HEK293 (cell line): ENCODE results near the gene CORO6.

Experiments used
- CTCF ChIA-PET: fragments of 350-600 bp; formaldehyde crosslinking; extraction: SDS; loops from one replicate; lab custom pipeline; 2021; ENCODE audit warnings: antibody characterized with exemption; lab: Yijun Ruan, JAX
- POLR2A ChIA-PET: fragments of 300-600 bp; formaldehyde crosslinking; extraction: SDS; loops from one replicate; lab custom pipeline; 2020; ENCODE audit warnings: antibody characterized with exemption, inconsistent platforms; lab: Yijun Ruan, JAX
- H3K27ac ChIP-seq: fragments of 200-500 bp; sonication (Bioruptor generic); 2 replicates; pipeline ENCODE4 v1.5.1; 2014; ENCODE audit warnings: low read depth, low read length, control low read depth, inconsistent platforms; ENCODE audit errors: extremely low read depth
- H3K36me3 ChIP-seq, 2 experiments: fragments of 200-500 bp in 1 of 2; sonication (Bioruptor generic) in 1 of 2; 1 replicate in 1 of 2; 2 replicates in 1 of 2; pipeline ENCODE4 v1.5.1; 2014 to 2017; ENCODE audit warnings: inconsistent platforms in 2 of 2, low read length in 2 of 2; ENCODE audit not compliant: control insufficient read depth in 2 of 2, insufficient read depth in 1 of 2
- H3K4me1 ChIP-seq: fragments of 200-500 bp; sonication (Bioruptor generic); 2 replicates; pipeline ENCODE4 v1.5.1; 2014; ENCODE audit warnings: mild to moderate bottlenecking, low read length, inconsistent platforms; ENCODE audit not compliant: control insufficient read depth, insufficient read depth
- H3K4me3 ChIP-seq: 2 replicates; pipeline ENCODE4 v1.5.1; 2011; ENCODE audit warnings: low read depth, mild to moderate bottlenecking, control low read depth, low read length, moderate library complexity
- H3K9me3 ChIP-seq: fragments of 200-500 bp; sonication (Bioruptor generic); 2 replicates; pipeline ENCODE4 v1.5.1; 2014; ENCODE audit warnings: low read depth, low read length, inconsistent platforms; ENCODE audit not compliant: control insufficient read depth, insufficient read depth
- BCL11A ChIP-seq: fragments of 450-650 bp; formaldehyde crosslinking; IDR thresholded peaks from 2 replicates; pipeline ENCODE4 v1.5.1; 2016; ENCODE audit warnings: low read depth, missing biosample characterization, missing genetic modification characterization
- HOXC10 ChIP-seq: sonication (generic); formaldehyde crosslinking; IDR thresholded peaks from 2 replicates; pipeline ENCODE4 v1.8.1; 2023; ENCODE audit warnings: mild to moderate bottlenecking, missing genetic modification reagents
- PATZ1 ChIP-seq: fragments of 450-650 bp; formaldehyde crosslinking; IDR thresholded peaks from 2 replicates; pipeline ENCODE4 v1.5.1; 2016; ENCODE audit warnings: missing biosample characterization, missing genetic modification characterization
- PRDM4 ChIP-seq: fragments of 450-650 bp; formaldehyde crosslinking; IDR thresholded peaks from 2 replicates; pipeline ENCODE4 v1.5.1; 2017; ENCODE audit warnings: missing biosample characterization, missing genetic modification characterization
- REST ChIP-seq: fragments of 450-650 bp; formaldehyde crosslinking; IDR thresholded peaks from 2 replicates; pipeline ENCODE4 v1.5.1; 2016; ENCODE audit warnings: missing biosample characterization, missing genetic modification characterization
- ZNF16 ChIP-seq: fragments of 450-650 bp; formaldehyde crosslinking; IDR thresholded peaks from 2 replicates; pipeline ENCODE4 v1.5.1; 2016; ENCODE audit warnings: low read depth, missing biosample characterization, missing genetic modification characterization
- ZNF214 ChIP-seq: fragments of 450-650 bp; formaldehyde crosslinking; IDR thresholded peaks from 2 replicates; pipeline ENCODE4 v1.5.1; 2017; ENCODE audit warnings: missing biosample characterization, mild to moderate bottlenecking, missing genetic modification characterization, borderline replicate concordance
- ZNF221 ChIP-seq: fragments of 450-650 bp; formaldehyde crosslinking; IDR thresholded peaks from 2 replicates; pipeline ENCODE4 v1.5.1; 2017; ENCODE audit warnings: missing biosample characterization, missing genetic modification characterization, borderline replicate concordance
- ZNF239 ChIP-seq: fragments of 450-650 bp; formaldehyde crosslinking; IDR thresholded peaks from 2 replicates; pipeline ENCODE4 v1.5.1; 2016; ENCODE audit warnings: missing biosample characterization, missing genetic modification characterization
- ZNF24 ChIP-seq: fragments of 450-650 bp; formaldehyde crosslinking; IDR thresholded peaks from 2 replicates; pipeline ENCODE4 v1.5.1; 2016; ENCODE audit warnings: missing biosample characterization, missing genetic modification characterization
- ZNF341 ChIP-seq: fragments of 450-650 bp; formaldehyde crosslinking; IDR thresholded peaks from 2 replicates; pipeline ENCODE4; 2016; ENCODE audit warnings: low read depth, missing biosample characterization, missing genetic modification characterization
- ZNF398 ChIP-seq: fragments of 450-650 bp; formaldehyde crosslinking; IDR thresholded peaks from 2 replicates; pipeline ENCODE4 v1.5.1; 2017; ENCODE audit warnings: missing biosample characterization, missing genetic modification characterization
- ZNF416 ChIP-seq: fragments of 450-650 bp; formaldehyde crosslinking; IDR thresholded peaks from 2 replicates; pipeline ENCODE4 v1.5.1; 2016; ENCODE audit warnings: missing biosample characterization, missing genetic modification characterization
- ZNF426 ChIP-seq: fragments of 450-650 bp; formaldehyde crosslinking; IDR thresholded peaks from 2 replicates; pipeline ENCODE4 v1.5.1; 2017; ENCODE audit warnings: missing biosample characterization, missing genetic modification characterization, mild to moderate bottlenecking, inconsistent platforms, moderate library complexity
- ZNF558 ChIP-seq: fragments of 450-650 bp; formaldehyde crosslinking; IDR thresholded peaks from 2 replicates; pipeline ENCODE4 v1.5.1; 2016; ENCODE audit warnings: missing biosample characterization, missing genetic modification characterization
- ZNF624 ChIP-seq: fragments of 450-650 bp; formaldehyde crosslinking; IDR thresholded peaks from 2 replicates; pipeline ENCODE4 v1.5.1; 2017; ENCODE audit warnings: missing biosample characterization, missing genetic modification characterization
- ZNF843 ChIP-seq: fragments of 450-650 bp; formaldehyde crosslinking; IDR thresholded peaks from 2 replicates; pipeline ENCODE4 v1.5.1; 2016; ENCODE audit warnings: missing biosample characterization, missing genetic modification characterization
- TF ChIP-seq, protein P1 (sequence below): fragments of 450-650 bp; formaldehyde crosslinking; IDR thresholded peaks from 2 replicates; pipeline ENCODE4 v1.5.1; 2016; ENCODE audit warnings: missing biosample characterization, missing genetic modification characterization
- TF ChIP-seq, protein P2 (sequence below): fragments of 450-650 bp; formaldehyde crosslinking; IDR thresholded peaks from 2 replicates; pipeline ENCODE4 v1.5.1; 2016; ENCODE audit warnings: missing biosample characterization, missing genetic modification characterization
- TF ChIP-seq, protein P3 (sequence below): fragments of 450-650 bp; formaldehyde crosslinking; IDR thresholded peaks from 2 replicates; pipeline ENCODE4 v1.5.1; 2016; ENCODE audit warnings: missing biosample characterization, missing genetic modification characterization

CORO6 gene

GRCh38 chr17:29661213-29661612 lies 38.5 kb upstream of the CORO6 start (continued):
- TF ChIP-seq REST (tag by site-specific recombination) (no peak), ZNF239 (no peak), PRDM4 (no peak), ZNF24 (no peak), BCL11A (tag by site-specific recombination) (no peak), ZNF16 (tag by site-specific recombination) (no peak)

DNA sequence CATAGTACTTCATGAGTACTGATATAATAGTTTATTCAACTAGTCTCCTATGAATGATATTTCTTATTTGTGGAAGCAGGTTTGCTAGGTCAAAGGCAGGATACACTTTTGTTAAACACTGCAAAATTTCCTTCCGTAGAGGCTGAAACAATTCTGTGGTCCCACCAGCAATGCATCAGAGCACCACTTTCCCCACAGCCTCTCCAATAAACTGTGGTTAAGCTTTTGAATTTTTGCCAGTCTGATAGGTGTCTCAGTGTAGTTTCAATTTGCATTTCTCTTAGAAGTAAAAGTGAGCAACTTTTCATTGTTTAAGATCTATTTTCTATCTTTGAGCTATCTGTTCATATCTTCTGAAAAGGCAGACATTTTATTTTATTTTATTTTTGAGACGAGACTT lies 36.4 kb upstream of the CORO6 start:
- Histone ChIP-seq H3K4me1 (no peaks in the 10 kb centered on the region), H3K36me3 (peaks cover 3 to 5% of the 10 kb centered on the region in 2 experiments; a peak in 2 of 3 replicates), H3K4me3 (no peak overlapping the region), H3K9me3 (no peaks in the 10 kb centered on the region), H3K27ac (no peak overlapping the region)
- ChIA-PET CTCF (no interaction called here), POLR2A (no interaction called here)
- no peak for TF ChIP-seq ZNF843 (tag by site-specific recombination)
- TF ChIP-seq, protein P1, sequence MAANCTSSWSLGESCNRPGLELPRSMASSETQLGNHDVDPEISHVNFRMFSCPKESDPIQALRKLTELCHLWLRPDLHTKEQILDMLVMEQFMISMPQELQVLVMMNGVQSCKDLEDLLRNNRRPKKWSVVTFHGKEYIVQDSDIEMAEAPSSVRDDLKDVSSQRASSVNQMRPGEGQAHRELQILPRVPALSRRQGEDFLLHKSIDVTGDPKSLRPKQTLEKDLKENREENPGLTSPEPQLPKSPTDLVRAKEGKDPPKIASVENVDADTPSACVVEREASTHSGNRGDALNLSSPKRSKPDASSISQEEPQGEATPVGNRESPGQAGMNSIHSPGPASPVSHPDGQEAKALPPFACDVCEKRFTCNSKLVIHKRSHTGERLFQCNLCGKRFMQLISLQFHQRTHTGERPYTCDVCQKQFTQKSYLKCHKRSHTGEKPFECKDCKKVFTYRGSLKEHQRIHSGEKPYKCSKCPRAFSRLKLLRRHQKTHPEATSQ = no peak
- TF ChIP-seq PATZ1 (tag by site-specific recombination) = no peak
- TF ChIP-seq, protein P2, sequence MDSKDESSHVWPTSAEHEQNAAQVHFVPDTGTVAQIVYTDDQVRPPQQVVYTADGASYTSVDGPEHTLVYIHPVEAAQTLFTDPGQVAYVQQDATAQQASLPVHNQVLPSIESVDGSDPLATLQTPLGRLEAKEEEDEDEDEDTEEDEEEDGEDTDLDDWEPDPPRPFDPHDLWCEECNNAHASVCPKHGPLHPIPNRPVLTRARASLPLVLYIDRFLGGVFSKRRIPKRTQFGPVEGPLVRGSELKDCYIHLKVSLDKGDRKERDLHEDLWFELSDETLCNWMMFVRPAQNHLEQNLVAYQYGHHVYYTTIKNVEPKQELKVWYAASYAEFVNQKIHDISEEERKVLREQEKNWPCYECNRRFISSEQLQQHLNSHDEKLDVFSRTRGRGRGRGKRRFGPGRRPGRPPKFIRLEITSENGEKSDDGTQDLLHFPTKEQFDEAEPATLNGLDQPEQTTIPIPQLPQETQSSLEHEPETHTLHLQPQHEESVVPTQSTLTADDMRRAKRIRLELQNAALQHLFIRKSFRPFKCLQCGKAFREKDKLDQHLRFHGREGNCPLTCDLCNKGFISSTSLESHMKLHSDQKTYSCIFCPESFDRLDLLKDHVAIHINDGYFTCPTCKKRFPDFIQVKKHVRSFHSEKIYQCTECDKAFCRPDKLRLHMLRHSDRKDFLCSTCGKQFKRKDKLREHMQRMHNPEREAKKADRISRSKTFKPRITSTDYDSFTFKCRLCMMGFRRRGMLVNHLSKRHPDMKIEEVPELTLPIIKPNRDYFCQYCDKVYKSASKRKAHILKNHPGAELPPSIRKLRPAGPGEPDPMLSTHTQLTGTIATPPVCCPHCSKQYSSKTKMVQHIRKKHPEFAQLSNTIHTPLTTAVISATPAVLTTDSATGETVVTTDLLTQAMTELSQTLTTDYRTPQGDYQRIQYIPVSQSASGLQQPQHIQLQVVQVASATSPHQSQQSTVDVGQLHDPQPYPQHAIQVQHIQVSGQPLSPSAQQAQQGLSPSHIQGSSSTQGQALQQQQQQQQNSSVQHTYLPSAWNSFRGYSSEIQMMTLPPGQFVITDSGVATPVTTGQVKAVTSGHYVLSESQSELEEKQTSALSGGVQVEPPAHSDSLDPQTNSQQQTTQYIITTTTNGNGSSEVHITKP (tag by site-specific recombination) = no peak
- TF ChIP-seq ZNF558 = no peak
- TF ChIP-seq, protein P3, sequence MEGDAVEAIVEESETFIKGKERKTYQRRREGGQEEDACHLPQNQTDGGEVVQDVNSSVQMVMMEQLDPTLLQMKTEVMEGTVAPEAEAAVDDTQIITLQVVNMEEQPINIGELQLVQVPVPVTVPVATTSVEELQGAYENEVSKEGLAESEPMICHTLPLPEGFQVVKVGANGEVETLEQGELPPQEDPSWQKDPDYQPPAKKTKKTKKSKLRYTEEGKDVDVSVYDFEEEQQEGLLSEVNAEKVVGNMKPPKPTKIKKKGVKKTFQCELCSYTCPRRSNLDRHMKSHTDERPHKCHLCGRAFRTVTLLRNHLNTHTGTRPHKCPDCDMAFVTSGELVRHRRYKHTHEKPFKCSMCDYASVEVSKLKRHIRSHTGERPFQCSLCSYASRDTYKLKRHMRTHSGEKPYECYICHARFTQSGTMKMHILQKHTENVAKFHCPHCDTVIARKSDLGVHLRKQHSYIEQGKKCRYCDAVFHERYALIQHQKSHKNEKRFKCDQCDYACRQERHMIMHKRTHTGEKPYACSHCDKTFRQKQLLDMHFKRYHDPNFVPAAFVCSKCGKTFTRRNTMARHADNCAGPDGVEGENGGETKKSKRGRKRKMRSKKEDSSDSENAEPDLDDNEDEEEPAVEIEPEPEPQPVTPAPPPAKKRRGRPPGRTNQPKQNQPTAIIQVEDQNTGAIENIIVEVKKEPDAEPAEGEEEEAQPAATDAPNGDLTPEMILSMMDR = no peak
- no peak for TF ChIP-seq ZNF341 (tag by site-specific recombination)
- no peak for TF ChIP-seq ZNF221 (tag by site-specific recombination)
- TF ChIP-seq HOXC10 = no peak
- TF ChIP-seq ZNF398 = no peak
- no peak for TF ChIP-seq ZNF214 (tag by site-specific recombination)
- TF ChIP-seq ZNF624 (tag by site-specific recombination) = no peak
- no peak for TF ChIP-seq ZNF416 (tag by site-specific recombination)
- no peak for TF ChIP-seq ZNF426 (tag by site-specific recombination)
